ENCODE data around the gene ANK2.

GRCh38 chr4:113356453-113356852 is 307.0 kb downstream of the ANK2 start:
- TF ChIP-seq CTCF (IDR thresholded peaks at IDR 0.05) (no peak), REST (IDR thresholded peaks at IDR 0.05; ENCODE audit: insufficient read depth in 1 of 2, low read depth in 2 of 2, low read length in 1 of 2) (no peak), POLR2AphosphoS5 (IDR thresholded peaks at IDR 0.05; ENCODE audit: low read depth, low read length) (no peak), SIN3A (IDR thresholded peaks at IDR 0.05; ENCODE audit: borderline replicate concordance, insufficient read depth, low read depth, low read length) (no peak), TCF7L2 (IDR thresholded peaks at IDR 0.05; ENCODE audit: low read depth, low read length) (no peak)

Measured in Panc1 (cell line).